SK-N-SH treated with all-trans-retinoic acid at 6 μM for 48 hours (cell line): ENCODE measurements around the gene CACNA1I.

ENCODE experiments used
- ATAC-seq: fragments of 200-7000 bp; cut with Tn5 transposase; 3 replicates; pipeline ENCODE4 v1.9.1; 2020; ENCODE audit warnings: mild to moderate bottlenecking, moderate library complexity
- ARNTL ChIP-seq: fragments of 450-650 bp; formaldehyde crosslinking; IDR thresholded peaks from 2 replicates; pipeline ENCODE4 v1.5.0; 2020; ENCODE audit warnings: low read depth, mild to moderate bottlenecking, moderate library complexity, borderline replicate concordance
- CREB5 ChIP-seq: fragments of 250-450 bp; sonication (Bioruptor Pico); IDR thresholded peaks from 2 replicates; pipeline ENCODE4 v1.5.1; 2020; ENCODE audit warnings: low read depth, mild to moderate bottlenecking, moderate library complexity
- CSDC2 ChIP-seq: fragments of 250-450 bp; sonication (Bioruptor Pico); IDR thresholded peaks from 2 replicates; pipeline ENCODE4 v1.5.0; 2020; ENCODE audit warnings: mild to moderate bottlenecking, moderate library complexity
- CSRNP3 ChIP-seq: fragments of 250-450 bp; sonication (Bioruptor Pico); IDR thresholded peaks from 2 replicates; pipeline ENCODE4 v1.5.1; 2021; ENCODE audit warnings: mild to moderate bottlenecking, moderate library complexity
- ESRRG ChIP-seq: fragments of 250-450 bp; sonication (Bioruptor Pico); IDR thresholded peaks from 2 replicates; pipeline ENCODE4 v1.6.1; 2021; ENCODE audit warnings: mild to moderate bottlenecking
- ISL1 ChIP-seq: fragments of 250-450 bp; sonication (Bioruptor Pico); IDR thresholded peaks from 2 replicates; pipeline ENCODE4 v2.1.2; 2022; ENCODE audit warnings: mild to moderate bottlenecking, moderate library complexity
- OSR1 ChIP-seq: fragments of 250-450 bp; sonication (Bioruptor Pico); IDR thresholded peaks from 2 replicates; pipeline ENCODE4 v1.8.0; 2022; ENCODE audit warnings: moderate library complexity, mild to moderate bottlenecking, inconsistent platforms
- POU6F1 ChIP-seq: fragments of 250-450 bp; sonication (Bioruptor Pico); IDR thresholded peaks from 2 replicates; pipeline ENCODE4 v1.8.0; 2021; ENCODE audit warnings: low read depth, mild to moderate bottlenecking, moderate library complexity, borderline replicate concordance
- RARB ChIP-seq: fragments of 250-450 bp; sonication (Bioruptor Pico); IDR thresholded peaks from 2 replicates; pipeline ENCODE4 v1.8.0; 2021; ENCODE audit warnings: mild to moderate bottlenecking, moderate library complexity
- SNAI2 ChIP-seq: fragments of 250-450 bp; sonication (Bioruptor Pico); IDR thresholded peaks from 2 replicates; pipeline ENCODE4 v1.5.0; 2020; ENCODE audit warnings: mild to moderate bottlenecking, moderate library complexity
- TCF4 ChIP-seq: fragments of 250-450 bp; sonication (Bioruptor Pico); IDR thresholded peaks from 2 replicates; pipeline ENCODE4 v1.8.0; 2021; ENCODE audit warnings: mild to moderate bottlenecking, moderate library complexity, borderline replicate concordance
- ZC3H10 ChIP-seq: fragments of 250-450 bp; sonication (Bioruptor Pico); IDR thresholded peaks from 2 replicates; pipeline ENCODE4 v1.5.1; 2021; ENCODE audit warnings: mild to moderate bottlenecking, moderate library complexity
- ZFP30 ChIP-seq: fragments of 450-650 bp; formaldehyde crosslinking; IDR thresholded peaks from 2 replicates; pipeline ENCODE4 v1.5.0; 2022; ENCODE audit warnings: mild to moderate bottlenecking, moderate library complexity
- ZNF565 ChIP-seq: fragments of 450-650 bp; formaldehyde crosslinking; conservative IDR thresholded peaks from 2 replicates; pipeline ENCODE4 v1.5.0; 2020; ENCODE audit warnings: low read depth, mild to moderate bottlenecking, moderate library complexity
- ZNF70 ChIP-seq: fragments of 450-650 bp; formaldehyde crosslinking; IDR thresholded peaks from 2 replicates; pipeline ENCODE4 v1.5.0; 2020; ENCODE audit warnings: mild to moderate bottlenecking, moderate library complexity
- ZNF8 ChIP-seq: fragments of 450-650 bp; formaldehyde crosslinking; IDR thresholded peaks from 2 replicates; pipeline ENCODE4 v1.5.0; 2020; ENCODE audit warnings: mild to moderate bottlenecking, moderate library complexity
- TF ChIP-seq, protein P1 (sequence below): fragments of 250-450 bp; sonication (Bioruptor Pico); IDR thresholded peaks from 2 replicates; pipeline ENCODE4 v1.8.0; 2020; ENCODE audit warnings: mild to moderate bottlenecking, moderate library complexity, borderline replicate concordance
- TF ChIP-seq, protein P2 (sequence below): fragments of 250-450 bp; sonication (Bioruptor Pico); IDR thresholded peaks from 2 replicates; pipeline ENCODE4 v1.5.0; 2020; ENCODE audit warnings: mild to moderate bottlenecking, moderate library complexity

Gene CACNA1I

GRCh38 chr22:39683639-39684038 lies 113.1 kb downstream of the CACNA1I start (continued):
- TF ChIP-seq, protein P1, sequence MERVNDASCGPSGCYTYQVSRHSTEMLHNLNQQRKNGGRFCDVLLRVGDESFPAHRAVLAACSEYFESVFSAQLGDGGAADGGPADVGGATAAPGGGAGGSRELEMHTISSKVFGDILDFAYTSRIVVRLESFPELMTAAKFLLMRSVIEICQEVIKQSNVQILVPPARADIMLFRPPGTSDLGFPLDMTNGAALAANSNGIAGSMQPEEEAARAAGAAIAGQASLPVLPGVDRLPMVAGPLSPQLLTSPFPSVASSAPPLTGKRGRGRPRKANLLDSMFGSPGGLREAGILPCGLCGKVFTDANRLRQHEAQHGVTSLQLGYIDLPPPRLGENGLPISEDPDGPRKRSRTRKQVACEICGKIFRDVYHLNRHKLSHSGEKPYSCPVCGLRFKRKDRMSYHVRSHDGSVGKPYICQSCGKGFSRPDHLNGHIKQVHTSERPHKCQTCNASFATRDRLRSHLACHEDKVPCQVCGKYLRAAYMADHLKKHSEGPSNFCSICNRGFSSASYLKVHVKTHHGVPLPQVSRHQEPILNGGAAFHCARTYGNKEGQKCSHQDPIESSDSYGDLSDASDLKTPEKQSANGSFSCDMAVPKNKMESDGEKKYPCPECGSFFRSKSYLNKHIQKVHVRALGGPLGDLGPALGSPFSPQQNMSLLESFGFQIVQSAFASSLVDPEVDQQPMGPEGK (CRISPR knock-in tag): no peak
- TF ChIP-seq CSRNP3 (no peak), ZNF565 (CRISPR knock-in tag) (no peak), ZFP30 (CRISPR knock-in tag) (no peak), OSR1 (CRISPR knock-in tag) (no peak), ESRRG (CRISPR knock-in tag) (no peak), RARB (CRISPR knock-in tag) (no peak), ISL1 (no peak), TCF4 (CRISPR knock-in tag) (no peak)

- no peak for ATAC-seq
- TF ChIP-seq OSR1 (CRISPR knock-in tag): no peak
- TF ChIP-seq ZNF70 (CRISPR knock-in tag): no peak
- TF ChIP-seq ISL1: no peak
- TF ChIP-seq RARB (CRISPR knock-in tag): no peak
- no peak for TF ChIP-seq ESRRG (CRISPR knock-in tag)
- TF ChIP-seq, protein P2, sequence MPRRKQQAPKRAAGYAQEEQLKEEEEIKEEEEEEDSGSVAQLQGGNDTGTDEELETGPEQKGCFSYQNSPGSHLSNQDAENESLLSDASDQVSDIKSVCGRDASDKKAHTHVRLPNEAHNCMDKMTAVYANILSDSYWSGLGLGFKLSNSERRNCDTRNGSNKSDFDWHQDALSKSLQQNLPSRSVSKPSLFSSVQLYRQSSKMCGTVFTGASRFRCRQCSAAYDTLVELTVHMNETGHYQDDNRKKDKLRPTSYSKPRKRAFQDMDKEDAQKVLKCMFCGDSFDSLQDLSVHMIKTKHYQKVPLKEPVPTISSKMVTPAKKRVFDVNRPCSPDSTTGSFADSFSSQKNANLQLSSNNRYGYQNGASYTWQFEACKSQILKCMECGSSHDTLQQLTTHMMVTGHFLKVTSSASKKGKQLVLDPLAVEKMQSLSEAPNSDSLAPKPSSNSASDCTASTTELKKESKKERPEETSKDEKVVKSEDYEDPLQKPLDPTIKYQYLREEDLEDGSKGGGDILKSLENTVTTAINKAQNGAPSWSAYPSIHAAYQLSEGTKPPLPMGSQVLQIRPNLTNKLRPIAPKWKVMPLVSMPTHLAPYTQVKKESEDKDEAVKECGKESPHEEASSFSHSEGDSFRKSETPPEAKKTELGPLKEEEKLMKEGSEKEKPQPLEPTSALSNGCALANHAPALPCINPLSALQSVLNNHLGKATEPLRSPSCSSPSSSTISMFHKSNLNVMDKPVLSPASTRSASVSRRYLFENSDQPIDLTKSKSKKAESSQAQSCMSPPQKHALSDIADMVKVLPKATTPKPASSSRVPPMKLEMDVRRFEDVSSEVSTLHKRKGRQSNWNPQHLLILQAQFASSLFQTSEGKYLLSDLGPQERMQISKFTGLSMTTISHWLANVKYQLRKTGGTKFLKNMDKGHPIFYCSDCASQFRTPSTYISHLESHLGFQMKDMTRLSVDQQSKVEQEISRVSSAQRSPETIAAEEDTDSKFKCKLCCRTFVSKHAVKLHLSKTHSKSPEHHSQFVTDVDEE (CRISPR knock-in tag): no peak
- no peak for TF ChIP-seq CSRNP3
- no peak for TF ChIP-seq ZNF8 (CRISPR knock-in tag)
- TF ChIP-seq CSDC2: no peak
- no peak for TF ChIP-seq ARNTL
- no peak for TF ChIP-seq SNAI2 (CRISPR knock-in tag)
- no peak for TF ChIP-seq ZC3H10
- TF ChIP-seq TCF4 (CRISPR knock-in tag): no peak
- no peak for TF ChIP-seq POU6F1 (CRISPR knock-in tag)
- TF ChIP-seq CREB5 (CRISPR knock-in tag): no peak
- TF ChIP-seq, protein P1 (CRISPR knock-in tag): no peak
These were observed 114.2 kb downstream of the CACNA1I start for GRCh38 chr22:39684702-39685281.
